Cardiac septum (tissue), 1 donor: ENCODE data around the gene TAS2R50. TPM values are rescaled to one million over a fixed set of nuclear protein-coding genes. Genes with fewer than 3 reads are reported as not detected.

ENCODE experiments used
- DNase-seq: peaks from one replicate; pipeline ENCODE4 v3.0.0-alpha.2; 2020; ENCODE audit warnings: low spot score
- intact Hi-C: fragments of 100-400 bp; cut with DNase I; formaldehyde crosslinking; loops from one replicate; pipeline ENCODE4 v1.14.0; 2022
- total RNA-seq: library from RNA; stranded (reverse); fragmentation: NEBNext Ultra II Directional; extraction: Animal tissue kit (Norgen Biotek cat#: 25700); gene quantifications from one replicate; pipeline ENCODE4 v1.2.1, GENCODE V29; 2021
- donor health status: DM: no; HTN: no; CAD: no.

The TAS2R50 gene
- total RNA-seq, 1 donor from 2014 or later = 0.97 TPM

DNA sequence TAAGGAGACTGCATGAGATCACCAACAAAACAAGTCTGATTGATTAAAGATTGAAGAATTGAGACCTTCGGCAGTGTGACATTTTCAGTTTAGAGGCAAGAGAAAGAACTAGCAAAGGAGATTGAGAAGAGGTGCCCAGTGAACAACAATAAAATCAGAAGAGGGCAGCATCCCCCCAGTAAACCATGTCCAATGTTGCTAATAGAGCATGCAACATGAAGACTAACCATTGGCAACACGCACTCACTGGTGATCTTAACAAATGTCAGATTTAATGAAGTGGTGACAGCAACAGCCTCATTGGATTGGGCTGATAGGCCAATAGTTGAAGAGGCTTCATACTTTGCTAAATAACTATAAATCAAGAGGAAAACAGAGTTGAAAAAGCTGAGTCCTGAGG lies 26.9 kb downstream of the TAS2R50 start:
- intact Hi-C loops = no loop called here
- DNase-seq = no peak

DNA sequence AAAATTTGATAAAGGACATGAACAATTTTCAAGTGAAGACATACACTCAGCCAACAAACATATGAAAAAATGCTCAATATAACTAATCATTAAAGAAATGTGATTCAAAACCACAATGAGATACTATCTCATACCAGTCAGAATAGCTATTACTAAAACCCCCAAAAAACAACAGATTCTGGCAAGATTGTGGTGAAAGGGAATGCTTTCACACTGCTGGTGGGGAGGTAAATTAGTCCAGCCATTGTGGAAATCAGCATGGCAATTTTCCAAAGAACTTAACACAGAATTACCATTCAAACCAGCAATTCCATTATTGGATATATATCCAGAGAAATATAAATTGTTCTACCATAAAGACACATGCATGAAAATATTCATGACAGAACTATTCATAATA lies 29.0 kb downstream of the TAS2R50 start:
- DNase-seq = no peak
- intact Hi-C loops = no loop called here

DNA sequence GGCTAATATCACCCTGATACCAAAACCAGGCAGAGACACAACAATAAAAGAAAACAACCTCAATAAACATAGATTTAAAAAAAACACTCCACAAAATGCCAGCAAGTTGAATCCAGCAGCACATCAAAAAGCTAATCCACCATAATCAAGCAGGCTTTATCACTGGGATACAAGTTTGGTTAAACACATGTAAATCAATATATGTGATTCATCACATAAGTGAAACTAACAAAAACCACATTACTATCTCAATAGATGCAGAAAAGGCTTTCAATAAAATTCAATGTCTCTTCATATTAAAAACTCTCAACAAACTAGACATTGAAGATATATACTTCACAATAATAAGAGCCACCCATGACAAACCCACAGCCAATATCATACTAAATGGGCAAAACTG lies 30.6 kb downstream of the TAS2R50 start:
- intact Hi-C loops = no loop called here
- DNase-seq = no peak

DNA sequence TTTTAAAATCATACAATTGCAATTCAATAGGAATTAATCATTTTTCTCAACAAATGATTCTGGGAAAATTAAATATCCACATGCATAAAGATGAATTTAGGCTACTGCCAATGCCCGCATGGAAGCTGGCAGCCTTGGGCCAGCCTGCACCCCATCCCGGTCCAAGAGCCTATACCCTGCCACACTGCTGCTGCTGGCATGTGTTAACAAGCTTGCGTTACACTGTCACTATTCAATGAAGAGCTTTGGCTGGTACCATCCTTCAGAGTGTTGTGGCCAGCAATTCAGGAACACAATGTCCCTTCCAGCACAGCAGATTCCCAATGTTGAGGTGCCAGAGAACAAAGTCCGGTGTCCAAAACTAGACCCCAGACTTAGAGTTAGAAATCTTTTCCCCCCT lies 34.1 kb downstream of the TAS2R50 start:
- DNase-seq = no peak
- intact Hi-C loops = no loop called here

DNA sequence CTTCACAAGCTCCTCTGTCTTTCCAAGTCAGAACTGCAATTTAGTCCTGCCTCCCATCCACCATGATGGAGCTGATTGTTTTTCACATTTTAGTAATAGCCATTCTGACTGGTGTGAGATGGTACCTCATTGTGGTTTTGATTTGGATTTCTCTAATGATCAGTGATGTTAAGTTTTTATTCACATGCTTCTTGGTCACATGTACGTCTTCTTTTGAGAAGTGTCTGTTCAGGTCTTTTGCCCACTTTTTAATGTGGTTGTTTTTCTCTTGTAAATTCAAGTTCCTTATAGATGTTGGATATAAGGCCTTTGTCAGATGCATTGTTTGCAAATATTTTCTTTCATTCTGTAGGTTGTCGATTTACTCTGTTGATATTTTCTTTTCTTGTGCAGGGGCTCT lies 43.5 kb downstream of the TAS2R50 start:
- intact Hi-C loops = loop anchor here (10.0 kb wide), 1 partner anchor 118 kb away; the partner anchor contains the start of gene TAS2R10

DNA sequence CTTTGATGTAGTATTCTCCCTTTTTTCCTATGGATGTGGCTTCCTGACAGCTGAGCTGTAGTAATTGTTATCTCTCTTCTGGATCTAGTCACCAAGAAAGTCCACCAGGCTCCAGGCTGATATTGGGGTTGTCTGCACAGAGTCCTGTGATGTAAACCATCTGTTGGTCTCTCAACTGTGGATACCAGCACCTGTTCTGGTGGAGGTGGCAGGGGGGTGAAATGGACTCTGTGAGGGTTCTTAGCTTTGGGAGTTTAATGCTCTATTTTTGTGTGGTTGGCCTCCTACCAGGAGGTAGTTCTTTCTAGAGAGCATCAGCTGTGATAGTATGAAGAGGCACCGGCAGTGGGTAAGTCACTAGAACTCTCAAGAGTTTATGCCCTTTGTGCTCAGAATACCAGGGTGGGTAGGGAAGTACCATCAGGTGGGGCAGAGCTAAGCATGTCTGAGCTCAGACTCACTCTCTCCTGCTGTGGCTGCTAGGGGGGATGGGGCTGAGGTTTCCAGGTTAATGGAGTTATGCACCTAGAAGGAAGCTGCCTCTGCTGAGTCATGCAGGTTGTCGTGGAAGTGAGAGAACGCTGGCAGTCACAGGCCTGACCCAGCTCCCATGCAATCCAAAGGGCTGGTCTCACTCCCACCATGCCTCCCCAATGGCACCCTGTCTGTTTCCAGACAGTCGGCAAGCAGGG lies 44.6 kb downstream of the TAS2R50 start:
- intact Hi-C loops = loop anchor here (10.0 kb wide), 1 partner anchor 117 kb away; the partner anchor contains the start of gene TAS2R10

More for the DNA sequence above, 43.5 kb downstream of the TAS2R50 start:
- no peak for DNase-seq

DNA sequence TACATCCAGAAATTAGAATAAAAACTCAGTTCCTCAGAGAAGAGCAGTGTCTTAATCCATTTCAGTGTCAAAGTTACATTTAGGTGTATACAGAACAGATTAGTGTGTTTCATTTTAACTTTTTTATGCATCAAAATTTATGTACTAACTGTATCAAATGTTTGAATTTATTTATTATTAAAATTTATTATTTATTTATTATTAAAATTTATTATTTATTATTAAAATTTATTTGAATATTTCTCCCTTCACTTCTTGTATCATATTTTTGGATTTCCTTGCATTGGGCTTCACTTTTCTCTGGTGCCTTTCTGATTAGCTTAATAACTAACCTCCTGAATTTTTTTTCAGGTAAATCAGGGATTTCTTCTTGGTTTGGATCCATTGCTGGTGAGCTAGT lies 45.3 kb downstream of the TAS2R50 start:
- no peak for DNase-seq

More for the DNA sequence above, 44.6 kb downstream of the TAS2R50 start:
- DNase-seq = no peak

DNA sequence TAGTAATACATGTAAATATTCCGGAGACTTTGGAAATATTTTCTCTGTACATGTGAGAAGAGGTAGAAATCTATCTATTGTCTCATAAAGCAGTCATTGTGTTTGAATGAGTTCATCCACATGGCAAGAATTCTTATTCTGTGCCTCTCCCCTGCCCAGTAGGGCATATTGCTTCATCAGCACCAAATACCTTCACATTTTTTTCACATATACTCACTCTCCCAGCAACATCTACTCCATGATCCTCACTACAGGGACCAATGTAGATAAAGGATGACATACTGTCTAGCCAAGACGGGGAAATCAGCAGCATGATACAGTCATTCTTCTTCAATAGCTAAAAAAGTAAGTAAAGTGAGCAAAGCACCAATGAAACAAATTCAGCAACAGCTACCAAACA lies 46.3 kb downstream of the TAS2R50 start:
- DNase-seq = no peak
- intact Hi-C loops = loop anchor here (10.0 kb wide), 1 partner anchor 116 kb away; the partner anchor contains the start of gene TAS2R10

More for the DNA sequence above, 45.3 kb downstream of the TAS2R50 start:
- intact Hi-C loops = loop anchor here (10.0 kb wide), 1 partner anchor 117 kb away; the partner anchor contains the start of gene TAS2R10

DNA sequence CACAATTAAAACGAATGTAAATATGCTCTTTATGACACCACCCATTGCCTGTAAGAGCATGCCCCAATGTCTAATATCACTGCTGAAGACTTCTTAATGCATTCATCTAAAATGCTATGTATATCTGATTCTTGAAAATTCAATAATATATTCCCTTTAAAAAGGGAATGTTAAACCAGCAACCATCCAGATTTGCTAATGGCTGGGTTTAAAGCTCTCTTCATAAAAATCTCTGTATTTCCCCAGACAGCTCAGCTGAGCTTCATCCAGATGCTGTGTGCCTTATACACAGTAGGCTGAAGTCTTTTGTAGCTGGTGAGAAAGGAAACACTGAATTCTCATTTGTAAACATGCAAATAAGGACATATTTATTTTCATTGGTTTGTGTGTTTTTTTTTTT lies 47.5 kb downstream of the TAS2R50 start, which contains the start of gene TAS2R14:
TSS of gene TAS2R14 (minus strand) at position 101 of the 400 bp plus-strand sequence. CDS start at position 45, 56 bp downstream.
- intact Hi-C loops = no loop called here
- no peak for DNase-seq

DNA sequence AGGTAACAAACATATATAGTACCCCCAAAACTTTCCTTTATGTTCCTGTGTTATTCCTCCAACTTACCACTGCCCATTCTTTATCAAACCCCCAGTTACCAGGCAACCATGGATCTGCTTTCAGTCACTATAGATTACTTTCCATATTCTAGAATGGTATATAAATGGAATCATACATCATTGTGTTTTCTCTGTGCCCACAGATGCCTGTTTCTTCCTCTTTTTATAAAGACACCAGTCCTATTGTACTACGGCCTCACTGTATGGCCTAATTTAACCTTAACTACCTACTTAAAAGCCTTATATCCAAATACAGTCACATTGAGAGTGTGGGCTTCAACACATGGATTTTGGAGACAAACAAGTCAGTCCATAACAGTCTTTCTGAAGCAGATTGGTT lies 50.2 kb downstream of the TAS2R50 start:
- no peak for DNase-seq
- intact Hi-C loops = no loop called here

Other genes with a start within 250 kb of the TAS2R50 start
- not detected for gene TAS2R7, start 184.3 kb downstream of the TAS2R50 start, total RNA-seq
- gene TAS2R8, start 179.6 kb downstream of the TAS2R50 start, total RNA-seq = not detected
- not detected for gene TAS2R9, start 176.7 kb downstream of the TAS2R50 start, total RNA-seq
- 0.30 TPM for gene TAS2R10, start 160.6 kb downstream of the TAS2R50 start, total RNA-seq
- 2.6 TPM for gene PRR4, start 137.4 kb downstream of the TAS2R50 start, total RNA-seq
- gene PRH1, start 102.7 kb downstream of the TAS2R50 start, total RNA-seq = 10.2 TPM
- gene TAS2R13, start 77.3 kb downstream of the TAS2R50 start, total RNA-seq = 1.0 TPM
- gene PRH2, start 57.7 kb downstream of the TAS2R50 start, total RNA-seq = not detected
- 1.3 TPM for gene TAS2R14, start 47.6 kb downstream of the TAS2R50 start, total RNA-seq
- gene TAS2R20, start 11.4 kb upstream of the TAS2R50 start, total RNA-seq = 1.3 TPM
- gene TAS2R19, start 35.7 kb upstream of the TAS2R50 start, total RNA-seq = 1.5 TPM
- gene TAS2R31, start 44.5 kb upstream of the TAS2R50 start, total RNA-seq = 2.1 TPM
- 0.78 TPM for gene TAS2R46, start 75.4 kb upstream of the TAS2R50 start, total RNA-seq
- 0.32 TPM for gene TAS2R43, start 105.4 kb upstream of the TAS2R50 start, total RNA-seq
- gene TAS2R30, start 147.7 kb upstream of the TAS2R50 start, total RNA-seq = 2.2 TPM
- gene SMIM10L1, start 184.3 kb upstream of the TAS2R50 start, total RNA-seq = 22.1 TPM
- not detected for gene TAS2R42, start 200.0 kb upstream of the TAS2R50 start, total RNA-seq